OCI-LY7 (cell line): ENCODE measurements around the gene ARHGAP18.

Experiments
- CTCF ChIP-seq: fragments of 200-600 bp; sonication (generic); conservative IDR thresholded peaks from 2 replicates; pipeline ENCODE4 v1.5.1; 2014; ENCODE audit warnings: mild to moderate bottlenecking, antibody characterized with exemption, low read length, moderate library complexity, mixed read lengths
- EZH2phosphoT487 ChIP-seq: fragments of 200-600 bp; sonication (generic); IDR thresholded peaks from 2 replicates; pipeline ENCODE4 v1.6.1; 2018; ENCODE audit warnings: low read depth, borderline replicate concordance, mild to moderate bottlenecking, mixed run types, antibody characterized with exemption, low read length, moderate library complexity, mixed read lengths

- TF ChIP-seq CTCF (no peak), EZH2phosphoT487 (no peak)
Observed at GRCh38 chr6:129732034-129732433, 22.1 kb upstream of the ARHGAP18 start.
